Esophagus squamous epithelium (tissue), 5 donors: ENCODE data around the gene ST3GAL5. TPM values are rescaled to one million over a fixed set of nuclear protein-coding genes. Genes with fewer than 3 reads are reported as not detected.
A peak's percentile ranks its signal among the peaks of the same experiment; 100 is the strongest.

Source experiments
- DNase-seq: peaks from one replicate; lab custom pipeline; 2025; lab: John Stamatoyannopoulos, UW
- H3K27ac ChIP-seq, 4 donors: fragments of 200-600 bp; sonication (generic); one replicate each; pipeline ENCODE4 v1.5.1; 2016 to 2019; ENCODE audit warnings: mild to moderate bottlenecking in 1 of 4
- H3K27me3 ChIP-seq, 4 donors: fragments of 200-600 bp; sonication (generic); 1 replicate in 3 of 4; 2 replicates in 1 of 4; pipeline versions ENCODE4 v1.5.1 to v1.6.0; 2017 to 2021; ENCODE audit warnings: antibody characterized with exemption in 1 of 4
- H3K36me3 ChIP-seq, 3 donors: fragments of 200-600 bp; sonication (generic); one replicate each; pipeline ENCODE4 v1.5.1; 2016 to 2019
- H3K4me1 ChIP-seq, 3 donors: fragments of 200-600 bp; sonication (generic); one replicate each; pipeline ENCODE4 v1.5.1; 2017 to 2019
- H3K4me3 ChIP-seq, 4 donors: fragments of 200-600 bp; sonication (generic); 1 replicate in 3 of 4; 2 replicates in 1 of 4; pipeline ENCODE4 v1.5.1; 2016 to 2019; ENCODE audit warnings: mild to moderate bottlenecking in 2 of 4, moderate library complexity in 1 of 4
- H3K9me3 ChIP-seq, 3 donors: fragments of 200-600 bp; sonication (generic); one replicate each; pipeline ENCODE4 v1.5.1; 2016 to 2019
- POLR2A ChIP-seq, 4 donors: fragments of 450-650 bp; IDR thresholded peaks; one replicate each; pipeline ENCODE4 v1.6.1; 2017; ENCODE audit warnings: antibody characterized with exemption in 4 of 4, mild to moderate bottlenecking in 4 of 4, moderate library complexity in 3 of 4
- WGBS, 2 donors: methylation state at CpG; one replicate each; pipeline ENCODE4 v1.1.5; 2018; 5-methylcytosine and 5-hydroxymethylcytosine counted together
- intact Hi-C: fragments of 100-400 bp; cut with DNase I; formaldehyde crosslinking; loops from one replicate; pipeline ENCODE4 v1.15.0; 2022
- total RNA-seq, 4 donors: library from RNA; depleted of rRNA; stranded (reverse); fragments of >200 nt; gene quantifications; one replicate each; pipeline ENCODE4 v1.1.0, GENCODE V29; 2016
- TF ChIP-seq, protein P1 (sequence below), 6 experiments: fragments of 450-650 bp in 4 of 6; fragments of 200-600 bp in 2 of 6; sonication (generic) in 2 of 6; IDR thresholded peaks; one replicate each; pipeline ENCODE4 v1.5.1; 2016 to 2019; ENCODE audit warnings: antibody characterized with exemption in 6 of 6, mild to moderate bottlenecking in 4 of 6, moderate library complexity in 4 of 6
- donor health status: DM: yes; HTN: yes; CAD: no.

ST3GAL5 gene
- total RNA-seq, 4 donors from 2014 or later, result 1.3 to 13.5 (median 5.2) TPM

DNA sequence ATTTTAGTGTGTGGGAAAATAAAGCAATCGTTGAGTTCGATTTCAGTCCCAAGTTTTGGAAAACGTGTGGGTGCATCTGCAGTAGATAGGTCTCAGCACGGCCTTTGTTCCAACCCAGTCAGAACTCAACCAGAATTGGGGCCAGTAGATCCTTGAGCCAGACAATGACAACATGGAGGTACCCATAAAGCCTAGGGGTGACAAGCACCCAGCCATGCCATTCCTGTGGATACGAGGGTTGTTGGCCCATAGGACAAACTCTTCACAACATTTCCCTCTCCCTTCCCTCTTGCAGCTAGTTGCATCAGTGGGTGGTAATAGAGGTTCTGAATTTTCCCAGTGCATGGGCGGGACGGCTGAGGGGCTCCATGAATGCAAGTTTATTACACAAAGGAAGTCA is 60.1 kb downstream of the ST3GAL5 start:
- H3K4me3 ChIP-seq, result no peak overlapping the region

GRCh38 chr2:85827879-85828569 is 60.8 kb downstream of the ST3GAL5 start:
- Histone ChIP-seq H3K27ac (no peak overlapping the region), H3K4me3 (peak overlapping the region in 2 of 4 donors; percentile 11 to 44), H3K4me1 (peaks cover 0 to 8% (median 8%) of the 10 kb centered on the region in 3 donors), H3K36me3 (no peaks in the 10 kb centered on the region), H3K27me3 (peaks cover 0 to 5% (median 0%) of the 10 kb centered on the region in 4 donors), H3K9me3 (no peaks in the 10 kb centered on the region)
- 62 to 65% methylated on average over 14 to 18 of the region's 18 CpGs for WGBS, 2 donors
- no peak for TF ChIP-seq POLR2A (IDR thresholded peaks at IDR 0.05)
- TF ChIP-seq, protein P1, sequence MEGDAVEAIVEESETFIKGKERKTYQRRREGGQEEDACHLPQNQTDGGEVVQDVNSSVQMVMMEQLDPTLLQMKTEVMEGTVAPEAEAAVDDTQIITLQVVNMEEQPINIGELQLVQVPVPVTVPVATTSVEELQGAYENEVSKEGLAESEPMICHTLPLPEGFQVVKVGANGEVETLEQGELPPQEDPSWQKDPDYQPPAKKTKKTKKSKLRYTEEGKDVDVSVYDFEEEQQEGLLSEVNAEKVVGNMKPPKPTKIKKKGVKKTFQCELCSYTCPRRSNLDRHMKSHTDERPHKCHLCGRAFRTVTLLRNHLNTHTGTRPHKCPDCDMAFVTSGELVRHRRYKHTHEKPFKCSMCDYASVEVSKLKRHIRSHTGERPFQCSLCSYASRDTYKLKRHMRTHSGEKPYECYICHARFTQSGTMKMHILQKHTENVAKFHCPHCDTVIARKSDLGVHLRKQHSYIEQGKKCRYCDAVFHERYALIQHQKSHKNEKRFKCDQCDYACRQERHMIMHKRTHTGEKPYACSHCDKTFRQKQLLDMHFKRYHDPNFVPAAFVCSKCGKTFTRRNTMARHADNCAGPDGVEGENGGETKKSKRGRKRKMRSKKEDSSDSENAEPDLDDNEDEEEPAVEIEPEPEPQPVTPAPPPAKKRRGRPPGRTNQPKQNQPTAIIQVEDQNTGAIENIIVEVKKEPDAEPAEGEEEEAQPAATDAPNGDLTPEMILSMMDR (IDR thresholded peaks at IDR 0.05), result no peak
- no peak for DNase-seq
- intact Hi-C loops, result loop anchor here (5.0 to 10.0 kb wide), 2 partner anchors 57 to 254 kb away; partner anchors contain the start of gene ST3GAL5

More for the DNA sequence above, 60.1 kb downstream of the ST3GAL5 start:
- TF ChIP-seq, protein P1 (IDR thresholded peaks at IDR 0.05), result no peak
- TF ChIP-seq POLR2A (IDR thresholded peaks at IDR 0.05), result no peak
- Histone ChIP-seq H3K27me3 (peaks cover 0 to 5% (median 0%) of the 10 kb centered on the region in 4 donors), H3K36me3 (no peaks in the 10 kb centered on the region), H3K27ac (no peak overlapping the region), H3K9me3 (no peaks in the 10 kb centered on the region), H3K4me1 (peaks cover 0 to 8% (median 8%) of the 10 kb centered on the region in 3 donors)
- no peak for DNase-seq
- 88 to 93% methylated on average over 7 of the region's 7 CpGs for WGBS, 2 donors
- intact Hi-C loops, result loop anchor here (5.0 to 10.0 kb wide), 2 partner anchors 56 to 254 kb away; partner anchors contain the start of gene ST3GAL5

DNA sequence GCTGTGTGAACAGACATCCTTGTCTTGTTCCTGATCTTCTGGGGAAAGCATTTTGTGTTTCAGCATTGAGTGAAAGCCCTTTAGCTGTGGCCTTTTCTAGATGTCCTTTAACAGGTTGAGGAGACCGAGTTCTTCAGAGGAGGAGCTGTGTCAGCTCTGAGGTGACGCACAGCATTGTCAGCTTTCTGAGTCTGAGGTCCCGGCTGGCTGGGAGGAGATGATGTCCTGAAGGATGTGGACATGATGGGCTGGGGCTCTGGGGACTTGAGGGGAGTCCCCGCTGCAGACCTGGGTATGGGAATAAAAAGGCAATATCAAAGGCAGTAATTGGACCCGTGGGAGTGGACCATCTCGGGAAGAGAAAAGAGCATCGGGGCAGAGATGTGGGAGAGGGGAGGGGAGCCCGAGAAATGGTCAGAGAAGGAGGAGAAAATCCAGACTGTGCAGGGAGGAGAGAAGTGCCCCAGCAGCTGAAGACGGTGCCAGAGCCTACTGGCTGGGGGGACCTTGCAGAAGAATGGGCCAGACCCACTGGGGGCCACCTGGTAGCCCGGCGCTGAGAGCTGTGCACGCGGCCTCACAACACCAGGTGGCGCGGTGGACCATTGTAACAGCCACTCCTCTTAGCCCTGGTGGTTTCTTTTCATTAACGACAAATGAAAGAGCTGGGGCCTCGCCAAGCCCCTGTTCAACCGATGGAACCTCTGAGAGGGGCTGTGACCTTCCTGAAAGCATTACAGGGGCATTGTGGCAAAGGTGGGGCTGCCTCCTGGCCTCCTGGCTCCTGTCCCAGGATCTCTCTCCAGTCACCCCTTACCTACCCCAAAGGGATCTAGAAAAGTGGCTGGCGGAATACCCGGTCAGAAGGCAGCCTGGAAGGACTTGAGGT is 61.6 kb downstream of the ST3GAL5 start:
- DNase-seq, result peak; percentile 23
- intact Hi-C loops, result loop anchor here (5.0 to 10.0 kb wide), 2 partner anchors 58 to 255 kb away; partner anchors contain the start of gene ST3GAL5
- peak overlapping the region in 2 of 4 donors; percentile 11 to 44 for H3K4me3 ChIP-seq
- no peak overlapping the region for H3K27ac ChIP-seq
- peaks cover 0 to 8% (median 8%) of the 10 kb centered on the region in 3 donors for H3K4me1 ChIP-seq
- H3K36me3 ChIP-seq, result no peaks in the 10 kb centered on the region
- TF ChIP-seq POLR2A (IDR thresholded peaks at IDR 0.05), result no peak
- TF ChIP-seq, protein P1 (IDR thresholded peaks at IDR 0.05), result peak; percentile 85 to 91 (median 90)
- no peaks in the 10 kb centered on the region for H3K9me3 ChIP-seq
- H3K27me3 ChIP-seq, result peaks cover 0 to 5% (median 0%) of the 10 kb centered on the region in 4 donors
- 25 to 30% methylated on average over 15 to 20 of the region's 20 CpGs for WGBS, 2 donors

DNA sequence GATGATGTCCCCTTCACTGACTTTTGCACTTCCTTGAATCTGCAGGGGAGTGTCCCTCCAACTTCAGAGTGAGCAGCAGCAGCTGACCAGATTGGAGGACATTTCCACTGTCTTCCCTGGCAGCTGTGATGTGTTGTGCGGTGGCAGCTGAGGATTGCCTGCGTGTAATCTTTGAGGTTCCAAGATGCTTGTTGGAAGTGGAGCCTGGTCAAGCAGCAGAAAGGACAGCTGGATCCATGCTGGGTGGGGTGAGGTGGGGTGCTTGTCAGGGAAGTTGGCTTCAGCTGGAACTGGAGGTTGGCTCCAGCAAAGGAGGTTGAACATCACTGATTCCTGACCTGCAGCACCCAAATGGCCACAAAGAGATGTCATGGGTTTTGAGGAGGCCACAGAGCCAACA is 64.8 kb downstream of the ST3GAL5 start:
- intact Hi-C loops, result loop anchor here (10.0 kb wide), 1 partner anchor 61 kb away; the partner anchor contains the start of gene ST3GAL5
- no peak for DNase-seq
- Histone ChIP-seq H3K4me3 (no peak overlapping the region), H3K9me3 (no peaks in the 10 kb centered on the region), H3K36me3 (no peaks in the 10 kb centered on the region), H3K27me3 (peaks cover 0 to 15% (median 0%) of the 10 kb centered on the region in 4 donors), H3K27ac (no peak overlapping the region), H3K4me1 (peaks cover 0 to 8% (median 8%) of the 10 kb centered on the region in 3 donors)
- TF ChIP-seq, protein P1 (IDR thresholded peaks at IDR 0.05), result no peak
- no peak for TF ChIP-seq POLR2A (IDR thresholded peaks at IDR 0.05)
- WGBS, 2 donors, result 67% methylated on average over 2 of the region's 2 CpGs; no CpG with 5 or more reads in 1 of the 2 donors
